8988T (cell line): ENCODE measurements around the gene KLHL3.

Experiments
- DNase-seq: peaks from one replicate; pipeline ENCODE4 v3.0.0; 2011

KLHL3 gene

DNA sequence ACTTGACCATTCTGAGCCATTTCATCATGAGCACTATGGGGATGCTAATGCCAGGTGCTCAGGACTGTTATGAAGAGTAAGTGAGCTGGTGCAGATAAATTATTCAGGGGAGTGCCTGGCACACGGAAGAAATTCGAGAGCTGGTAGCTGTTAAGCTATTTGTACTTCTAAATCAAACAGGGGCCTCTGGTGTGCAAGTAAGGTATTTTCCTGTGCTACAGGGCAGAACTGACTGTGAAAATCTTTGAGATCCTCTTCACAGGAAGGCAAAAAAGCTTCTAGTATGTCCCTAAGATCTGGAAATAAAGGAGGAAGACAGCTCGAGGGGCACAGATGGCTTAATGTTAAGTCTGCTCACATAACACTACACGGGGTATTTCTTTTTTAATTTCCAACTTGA lies 130.5 kb downstream of the KLHL3 start:
- DNase-seq: no peak

DNA sequence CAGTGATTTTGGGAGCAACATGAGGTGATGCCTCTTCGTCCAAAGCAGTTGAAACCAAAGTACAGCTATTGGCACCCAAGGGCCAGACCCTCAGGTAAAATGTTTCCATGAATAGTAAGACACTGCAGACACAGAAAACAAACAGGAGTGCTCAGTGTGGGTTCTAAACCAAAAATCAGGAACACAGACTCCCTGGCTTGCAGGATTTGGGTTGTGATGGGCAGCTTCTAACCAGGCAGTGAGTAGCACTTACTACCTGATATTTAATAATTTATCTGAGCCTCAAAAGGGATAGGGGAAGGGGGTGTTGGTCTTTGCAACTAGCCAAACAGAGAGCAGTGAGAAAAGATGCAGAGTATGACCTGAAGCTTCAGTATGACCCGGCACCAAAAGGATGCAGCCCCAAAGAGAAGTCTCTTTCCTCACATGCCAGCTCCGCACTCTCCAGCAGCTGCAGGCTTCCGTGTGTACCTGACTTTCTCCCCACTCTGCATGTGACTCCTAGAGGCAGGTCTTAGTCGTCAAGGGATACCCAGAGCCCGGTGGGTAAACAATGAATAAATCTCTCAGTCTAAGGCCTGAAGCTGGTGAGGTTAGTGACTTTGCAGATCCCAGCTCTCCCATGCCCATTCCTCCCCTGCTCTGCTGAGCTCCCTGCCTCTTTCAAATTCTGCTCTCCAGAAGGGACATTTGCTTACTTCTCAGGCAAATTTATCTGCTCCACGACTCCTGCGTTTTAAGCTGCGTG lies 131.4 kb downstream of the KLHL3 start:
- no peak for DNase-seq

DNA sequence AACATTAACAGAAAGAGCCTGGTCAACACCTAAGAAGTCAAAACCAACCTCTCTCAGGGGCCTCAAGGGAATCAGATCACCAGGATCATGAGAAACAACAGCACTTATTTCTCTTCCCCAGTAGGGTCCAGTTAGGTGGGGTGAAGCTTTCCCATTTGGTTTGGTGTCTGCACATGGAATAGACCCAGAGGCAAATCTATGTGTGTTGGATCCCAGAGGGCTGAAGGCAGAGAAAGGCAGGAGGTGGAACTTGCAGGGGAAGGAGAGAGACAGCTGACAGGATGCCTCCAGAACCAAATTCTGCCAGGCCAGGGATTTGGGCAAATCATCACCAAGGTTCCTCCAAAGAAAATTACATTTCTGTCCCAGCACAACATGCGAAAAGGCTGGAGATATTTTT lies 132.0 kb downstream of the KLHL3 start:
- no peak for DNase-seq

DNA sequence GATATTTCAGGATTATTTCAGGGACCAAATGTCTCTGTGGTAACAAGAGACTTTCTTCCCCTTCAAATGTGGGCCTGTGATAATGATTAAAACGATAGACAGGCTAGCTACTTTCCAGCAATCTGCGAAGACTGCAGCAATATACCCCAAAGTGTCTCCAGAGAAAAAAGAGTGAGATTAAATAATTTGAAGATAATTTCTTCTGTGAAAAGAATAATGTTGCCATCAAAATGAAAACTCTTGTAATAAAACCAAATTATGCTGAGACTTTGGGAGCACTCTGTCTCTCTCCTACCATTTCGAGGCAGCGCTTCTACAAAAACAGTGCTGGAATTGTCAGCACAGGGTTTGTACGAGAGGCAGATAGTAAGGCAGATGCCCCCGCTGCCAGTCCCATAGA lies 132.5 kb downstream of the KLHL3 start:
- DNase-seq: no peak

DNA sequence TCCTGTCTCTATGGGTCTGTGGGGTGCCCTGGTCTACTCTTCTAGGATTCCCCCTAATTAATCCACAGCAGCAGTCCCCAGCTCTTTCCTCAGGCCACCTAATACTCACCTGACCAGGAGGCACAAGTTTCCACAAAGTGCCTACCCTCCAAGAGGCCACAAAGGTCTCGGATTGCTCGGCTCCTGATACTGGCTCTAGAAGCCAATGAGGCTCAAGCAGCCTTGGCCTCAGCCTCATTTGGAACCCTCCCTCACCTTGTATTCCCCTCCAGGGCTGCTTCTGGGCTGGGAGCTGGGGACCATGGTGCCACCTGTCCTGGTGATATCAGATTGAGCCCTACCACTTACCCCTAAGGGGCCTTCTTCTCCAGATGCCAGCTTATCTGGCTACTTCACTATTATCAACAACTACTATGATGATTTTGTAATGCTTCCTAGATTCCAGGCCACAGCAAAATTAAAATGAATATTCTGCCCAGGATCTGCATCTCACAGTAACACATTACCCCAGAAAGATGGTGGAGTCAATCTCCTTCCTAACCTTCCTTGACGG lies 133.1 kb downstream of the KLHL3 start:
- no peak for DNase-seq

DNA sequence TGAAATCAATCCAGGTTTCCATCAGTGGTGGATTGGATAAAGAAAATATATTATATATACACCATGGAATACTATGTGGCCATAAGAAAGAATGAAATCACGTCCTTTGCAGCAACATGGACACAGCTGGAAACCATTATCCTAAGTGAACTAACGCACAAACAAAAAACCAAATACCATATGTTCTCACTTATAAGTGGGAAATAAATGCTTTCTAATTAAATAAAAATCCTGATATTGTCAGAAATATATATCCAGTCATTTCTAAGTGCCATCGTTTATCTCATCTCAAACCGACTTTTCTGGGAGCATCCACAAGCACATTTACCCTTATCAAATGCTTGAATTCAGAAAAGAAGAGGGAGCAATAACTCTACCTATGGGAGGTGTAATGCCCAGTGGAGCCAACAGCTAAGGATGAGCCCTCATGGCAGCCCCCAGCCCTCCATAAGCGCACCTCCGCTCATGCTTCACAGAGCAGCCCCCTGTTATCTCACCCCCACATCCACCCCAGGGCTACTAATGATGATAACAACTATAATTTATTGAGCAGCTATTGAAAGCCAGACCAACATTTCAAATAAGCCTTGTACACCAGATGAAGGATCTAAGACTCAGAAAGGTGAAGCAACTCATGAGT lies 135.0 kb downstream of the KLHL3 start:
- DNase-seq: no peak

DNA sequence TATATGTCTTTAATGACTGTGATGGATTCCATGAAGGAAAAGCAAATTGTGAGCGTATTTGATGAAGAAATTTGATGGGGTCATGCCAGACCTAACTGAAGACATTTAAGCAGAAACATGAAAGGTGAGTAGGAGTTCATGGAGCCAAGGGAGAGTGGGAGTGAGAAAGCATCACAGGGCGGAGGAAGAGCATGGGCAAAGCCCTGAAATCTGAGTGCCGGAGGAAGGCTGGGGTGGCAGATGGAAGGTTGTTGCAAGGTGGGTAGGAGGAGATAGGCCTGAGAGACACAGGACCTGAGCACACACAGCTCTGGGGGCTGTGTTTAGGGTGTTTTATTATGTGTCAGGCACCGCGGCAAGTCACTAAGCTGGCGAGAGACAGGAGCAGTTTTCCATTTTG lies 136.4 kb downstream of the KLHL3 start:
- DNase-seq: no peak

DNA sequence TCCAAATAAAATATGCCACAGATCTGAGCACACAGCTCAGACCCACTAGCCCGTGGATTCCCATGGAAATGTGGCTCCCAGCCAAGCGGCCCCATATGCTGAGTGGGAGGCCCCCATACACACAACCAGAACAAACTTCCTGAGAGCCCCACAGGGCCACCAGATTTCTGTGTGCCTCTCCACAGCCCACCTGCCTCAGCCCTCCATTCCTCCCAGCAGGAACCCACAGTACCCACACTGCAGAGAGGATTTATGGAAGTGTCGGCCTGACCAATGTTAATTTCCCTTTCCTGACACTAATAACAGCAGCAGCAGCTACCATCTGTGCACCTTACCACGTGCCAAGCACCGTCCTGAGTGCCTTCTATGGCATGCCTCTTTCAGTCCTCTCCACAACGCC lies 137.5 kb downstream of the KLHL3 start:
- DNase-seq: no peak

DNA sequence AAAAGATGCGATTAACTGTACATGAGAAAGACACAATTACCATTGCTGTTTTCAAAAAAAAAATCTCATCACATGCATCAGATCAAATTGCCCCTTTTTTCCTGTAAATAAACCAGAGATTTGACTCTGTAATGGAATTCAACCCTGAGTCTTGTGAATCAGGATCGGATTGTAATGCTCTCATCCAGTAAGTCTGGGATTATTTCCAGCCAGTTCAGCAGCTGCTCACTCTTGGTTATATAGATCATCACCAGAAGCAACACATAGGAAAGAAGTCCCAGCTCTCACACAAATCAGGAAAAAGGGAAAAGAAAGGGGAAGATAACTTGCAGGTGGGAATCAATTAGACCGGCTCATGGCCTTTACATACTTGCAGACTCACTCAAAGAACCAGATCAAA lies 138.9 kb downstream of the KLHL3 start:
- DNase-seq: no peak

DNA sequence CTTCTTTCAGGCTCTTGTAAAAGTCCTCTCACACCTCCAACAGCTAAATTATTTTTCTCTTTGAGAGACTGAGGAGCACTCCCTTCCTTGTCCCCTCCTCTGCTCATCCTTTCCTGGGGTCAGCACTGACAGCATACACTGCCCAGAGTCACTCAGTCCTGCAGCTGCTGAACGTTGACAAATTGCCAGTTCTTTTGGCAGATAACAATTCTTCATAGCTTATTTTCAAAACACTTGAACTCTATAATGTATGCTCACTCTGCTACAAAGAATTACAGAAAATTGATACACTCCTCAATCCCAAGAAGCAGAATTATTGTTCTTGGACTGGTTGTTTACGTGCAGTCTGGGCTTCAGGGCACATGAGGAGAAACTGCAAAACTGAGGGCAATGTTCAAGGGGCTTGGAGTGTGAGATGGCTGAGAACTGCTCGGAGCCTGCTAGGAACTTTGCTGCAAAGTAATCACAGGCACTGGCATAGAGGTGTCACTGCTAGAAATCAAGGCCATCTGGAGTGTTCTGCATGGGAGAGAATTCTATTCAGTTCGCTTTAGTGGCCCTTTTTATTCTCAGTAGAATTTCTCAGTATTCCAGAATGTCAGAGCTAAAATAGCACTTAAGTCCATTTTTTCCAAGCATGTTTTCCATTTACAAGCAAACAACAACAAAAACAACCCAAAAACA lies 140.4 kb downstream of the KLHL3 start:
- no peak for DNase-seq

DNA sequence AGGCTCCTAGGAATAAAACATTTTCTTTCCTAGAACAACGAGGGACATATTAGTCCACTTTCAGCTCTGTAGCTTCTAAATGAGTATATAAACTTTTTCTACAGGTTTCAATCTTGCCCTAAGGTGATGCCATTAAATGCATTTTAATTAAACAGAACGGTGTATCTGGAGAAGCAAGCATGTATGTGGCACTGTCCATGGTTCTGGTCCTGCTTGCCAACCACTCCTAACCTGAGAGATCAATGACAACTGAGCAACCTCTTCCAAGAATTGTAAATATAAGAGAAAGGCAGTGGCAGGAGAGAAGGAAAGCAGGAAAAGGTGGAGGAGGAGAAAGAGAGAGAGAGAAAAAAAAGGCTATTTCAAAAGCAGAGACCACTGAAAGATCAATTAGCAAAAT lies 141.2 kb downstream of the KLHL3 start:
- no peak for DNase-seq

DNA sequence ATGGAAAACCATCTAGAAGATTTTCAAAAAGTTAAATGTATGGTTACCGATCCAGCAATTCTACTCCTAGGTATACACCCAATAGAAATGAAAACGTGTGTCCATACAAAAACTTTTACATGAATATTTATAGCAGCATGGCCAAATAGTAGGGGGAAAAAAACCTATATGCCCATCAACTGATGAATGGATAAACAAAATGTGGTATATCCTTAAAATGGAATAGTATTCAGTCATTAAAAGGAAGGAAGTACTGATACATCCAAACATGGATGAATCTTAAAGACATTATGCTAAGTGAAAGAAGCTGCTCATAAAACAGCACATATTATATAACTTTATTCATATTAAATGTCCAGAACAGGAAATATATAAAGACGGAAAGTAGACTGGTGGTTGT lies 143.6 kb downstream of the KLHL3 start:
- DNase-seq: no peak

DNA sequence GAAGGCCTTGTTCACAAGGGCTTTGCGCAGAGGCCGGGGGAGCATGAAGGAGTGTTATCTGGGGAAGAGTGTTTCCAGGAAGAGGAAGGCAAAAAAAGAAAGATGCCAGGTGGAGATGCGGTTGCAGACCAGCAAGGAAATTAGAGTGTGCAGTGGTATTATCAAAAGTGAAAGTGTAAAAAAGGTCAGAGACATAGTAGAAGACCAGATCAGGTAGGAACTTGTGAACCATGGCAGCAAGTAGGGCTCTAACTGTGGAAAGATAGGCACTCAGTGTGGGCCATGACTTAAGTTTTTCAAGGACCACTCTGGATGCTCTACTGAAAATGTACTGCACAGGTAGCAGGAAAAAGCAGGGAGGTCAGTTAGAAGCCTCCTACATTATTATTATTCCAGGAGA lies 146.7 kb downstream of the KLHL3 start:
- no peak for DNase-seq

DNA sequence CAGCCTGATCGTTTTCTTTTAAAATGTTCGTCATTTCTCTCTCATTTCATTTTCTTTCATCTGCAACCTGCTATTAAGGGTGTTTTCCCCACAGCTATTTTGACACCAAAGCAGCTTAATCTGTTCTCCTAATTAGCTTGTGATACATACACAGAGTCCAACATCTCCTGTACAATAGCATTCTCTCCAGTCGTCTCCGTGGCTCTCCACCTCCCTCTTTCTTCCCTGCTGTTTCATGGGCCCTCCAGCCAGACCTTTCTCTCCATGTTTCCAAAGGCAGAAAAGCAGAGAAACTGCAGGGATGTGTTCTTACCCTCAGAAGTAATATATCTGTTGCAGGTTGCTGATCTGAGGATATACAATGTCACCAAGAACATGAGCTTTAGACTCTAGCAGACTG lies 148.0 kb downstream of the KLHL3 start:
- DNase-seq: no peak

DNA sequence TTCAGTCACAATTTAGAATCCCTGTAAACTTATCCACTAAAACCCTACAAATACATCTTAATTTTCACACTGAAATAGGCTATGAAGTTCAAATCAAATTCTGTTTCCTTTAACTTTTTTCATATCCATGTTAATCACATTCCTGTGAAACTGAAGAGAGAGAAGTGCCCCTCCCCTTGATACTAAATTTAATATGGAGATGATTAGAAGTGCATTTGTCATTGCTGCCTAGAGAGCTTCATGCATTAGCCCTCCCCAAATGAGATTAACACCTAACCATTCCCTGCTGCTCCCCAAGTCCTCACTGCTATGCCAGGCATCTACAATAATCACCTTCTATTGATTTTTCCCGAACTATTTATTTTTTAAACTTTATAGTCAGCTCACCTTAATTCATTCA lies 151.6 kb downstream of the KLHL3 start:
- no peak for DNase-seq

DNA sequence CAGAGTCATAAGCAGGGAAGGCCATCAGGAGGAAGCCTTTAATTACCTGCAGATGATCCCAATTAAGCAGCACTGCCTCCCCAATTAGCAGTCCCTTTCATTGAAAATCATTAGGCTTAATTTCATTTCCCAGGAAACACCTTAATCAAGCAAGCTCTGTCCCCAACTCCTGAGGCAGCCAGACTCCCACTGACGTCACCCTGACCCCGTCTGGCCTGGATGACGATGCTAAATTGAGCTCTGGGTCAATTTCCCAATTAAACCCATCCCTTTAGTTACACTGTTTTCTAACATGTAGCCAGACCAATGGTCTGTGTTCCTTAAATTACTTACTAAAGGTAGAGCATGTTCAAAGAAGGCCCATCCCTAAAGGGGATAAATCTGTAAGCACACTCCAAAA lies 152.8 kb downstream of the KLHL3 start:
- DNase-seq: no peak

DNA sequence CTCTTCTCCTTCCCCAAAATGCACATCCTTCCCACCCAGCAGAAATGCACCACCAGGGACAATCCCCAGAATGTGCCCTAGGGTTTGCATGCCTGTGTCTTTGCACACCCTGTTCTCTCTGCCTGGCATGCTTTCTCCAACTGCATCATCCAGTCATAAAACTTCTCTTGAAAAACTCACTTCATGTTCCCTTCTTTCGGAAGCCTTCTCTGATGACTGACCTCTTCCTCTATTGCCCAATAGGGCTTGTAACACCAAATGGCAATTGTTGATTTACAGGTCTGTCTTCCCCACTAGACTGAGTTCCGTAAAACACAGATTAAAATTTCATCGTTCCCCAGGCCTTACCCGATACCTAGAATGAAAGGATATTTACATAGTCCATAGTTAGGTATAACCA lies 153.7 kb downstream of the KLHL3 start:
- no peak for DNase-seq

DNA sequence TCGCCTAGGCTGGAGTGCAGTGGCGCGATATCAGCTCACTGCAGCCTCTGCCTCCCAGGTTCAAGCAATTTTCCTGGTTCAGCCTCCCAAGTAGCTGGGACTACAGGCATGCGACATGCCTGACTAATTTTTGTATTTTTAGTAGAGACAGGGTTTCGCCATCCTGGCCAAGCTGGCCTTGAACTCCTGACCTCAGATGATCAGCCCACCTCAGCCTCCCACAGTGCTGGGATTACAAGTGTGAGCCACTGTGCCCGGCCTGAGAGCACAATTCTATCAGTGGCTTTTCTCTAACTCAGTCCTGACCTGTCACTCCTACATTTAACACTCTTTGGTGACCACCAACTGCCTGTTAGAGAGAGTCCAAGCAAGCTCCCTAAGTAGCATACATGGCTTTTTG lies 154.1 kb downstream of the KLHL3 start:
- no peak for DNase-seq

DNA sequence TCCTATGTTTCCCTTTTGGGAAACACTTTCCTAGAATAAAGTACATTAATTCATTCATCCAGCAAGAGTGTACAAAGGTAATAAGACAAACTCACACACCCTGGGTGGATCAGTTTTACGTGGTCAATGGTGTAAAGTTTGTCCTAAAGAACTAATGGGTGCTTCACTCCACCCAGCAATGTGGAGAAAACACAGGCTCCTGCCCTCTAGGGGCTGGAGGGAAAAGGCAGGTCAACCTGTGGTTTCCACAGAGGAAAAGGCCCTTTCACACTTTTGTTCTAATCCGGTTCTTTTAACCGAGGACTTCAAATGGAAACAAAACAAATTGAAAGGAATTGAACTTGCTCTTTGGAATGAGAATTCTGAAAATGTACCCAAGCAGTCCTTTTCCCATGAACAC lies 155.9 kb downstream of the KLHL3 start:
- no peak for DNase-seq

DNA sequence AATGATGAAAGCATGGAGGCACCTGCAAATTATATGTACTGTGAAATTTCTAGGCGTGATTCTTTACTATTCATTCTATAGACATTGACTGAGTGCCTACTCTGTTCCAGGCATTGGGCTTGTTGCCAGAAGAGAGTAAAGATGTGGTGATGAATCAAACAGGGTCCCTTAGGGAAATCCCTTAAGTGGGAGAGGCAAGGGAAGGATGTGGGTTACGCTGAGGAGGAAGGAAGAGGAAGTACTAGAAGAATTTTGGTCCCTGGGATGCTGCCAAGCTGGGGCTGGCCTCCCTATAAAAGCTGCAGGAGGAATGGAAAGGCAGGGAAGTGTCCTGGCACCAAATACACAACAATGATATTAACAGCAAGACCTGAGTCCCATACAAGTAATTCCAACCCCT lies 160.0 kb downstream of the KLHL3 start:
- DNase-seq: no peak

DNA sequence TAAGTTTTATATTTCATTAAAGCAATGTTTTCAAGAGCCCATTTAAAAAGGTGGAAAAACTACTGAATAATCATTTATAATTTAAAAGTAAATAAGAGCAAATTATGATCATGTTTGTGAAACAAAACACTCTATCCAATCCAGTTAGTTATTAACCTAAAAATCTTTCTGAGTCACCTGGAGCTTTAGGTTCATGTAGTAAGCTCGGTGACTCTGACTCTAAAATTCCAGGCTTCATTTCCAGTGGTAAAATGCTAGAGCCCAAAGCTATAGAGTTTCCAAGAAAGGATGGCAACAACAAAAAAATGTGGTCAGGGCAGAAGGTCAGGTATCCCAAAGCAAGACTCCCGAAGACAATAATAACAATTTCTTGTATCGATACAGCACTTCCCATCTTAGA lies 160.7 kb downstream of the KLHL3 start:
- no peak for DNase-seq

DNA sequence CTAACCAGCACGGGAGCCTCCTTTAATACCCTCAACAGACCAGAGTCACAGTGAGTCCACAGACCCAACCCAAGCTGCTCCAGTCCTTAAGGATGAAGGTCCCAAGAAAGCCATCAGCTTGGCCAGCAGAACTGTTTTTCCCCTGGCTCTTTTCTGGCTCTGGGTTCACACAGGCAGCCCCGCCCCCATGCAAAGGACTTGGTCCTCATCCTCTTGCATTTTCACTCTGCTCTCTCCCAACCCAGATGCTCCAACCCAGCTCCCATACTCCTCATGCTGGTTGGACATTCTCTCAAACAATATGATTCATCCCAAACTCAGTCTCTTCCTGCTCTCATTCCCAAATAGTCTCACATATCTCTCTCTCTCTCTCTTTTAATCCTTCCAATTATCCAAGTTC lies 162.5 kb downstream of the KLHL3 start:
- no peak for DNase-seq

DNA sequence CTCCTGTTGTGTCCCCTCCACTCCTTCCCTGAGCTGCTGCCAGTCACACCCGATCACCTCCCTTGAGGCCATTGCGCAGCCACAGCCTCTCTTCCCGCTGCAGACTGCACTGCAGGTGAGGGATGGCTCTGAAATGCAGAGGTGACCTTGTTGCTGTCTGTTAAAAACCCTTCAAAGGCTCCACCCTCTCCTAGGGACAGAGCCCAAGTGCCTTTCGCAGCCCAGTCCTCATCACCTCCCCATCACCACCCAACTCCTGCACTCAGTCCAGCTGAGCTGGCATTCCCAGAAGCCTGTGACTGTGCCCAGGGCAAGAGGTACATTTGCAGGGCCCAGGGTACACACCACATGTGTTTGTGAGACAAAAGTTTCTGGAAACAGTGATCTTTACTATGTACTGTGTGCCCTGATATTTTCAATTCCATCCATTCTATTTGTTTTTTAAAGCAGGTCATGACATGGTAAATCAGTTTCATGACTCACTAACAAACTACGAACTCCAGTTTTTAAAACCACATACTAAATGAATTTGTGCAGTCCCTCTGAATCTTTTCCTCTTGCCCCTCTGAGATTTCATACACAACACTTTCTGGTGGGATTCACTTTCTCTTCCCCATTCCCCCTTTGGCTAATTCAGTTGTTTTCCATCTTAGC lies 163.7 kb downstream of the KLHL3 start:
- DNase-seq: no peak

DNA sequence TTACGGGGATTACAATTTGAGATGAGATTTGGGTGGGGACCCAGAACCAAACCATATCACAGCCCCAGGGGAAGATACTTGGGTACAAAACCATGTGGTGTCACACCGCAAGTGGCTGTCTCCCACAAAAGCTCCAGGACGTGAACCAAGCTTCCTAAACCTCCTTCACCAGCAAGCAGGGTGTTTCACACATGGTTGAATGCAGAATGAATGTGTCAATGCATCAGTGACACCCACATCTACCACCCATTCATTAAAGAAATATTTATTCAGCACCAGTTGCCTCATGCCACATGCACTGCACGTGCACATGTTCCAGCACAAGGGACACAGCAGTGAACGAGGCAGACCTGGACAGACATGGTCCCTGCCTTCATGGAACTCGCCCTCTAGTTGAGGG lies 165.8 kb downstream of the KLHL3 start:
- DNase-seq: no peak
